OCI-LY7 (cell line): ENCODE measurements around the gene ACVR2A. TPM values are rescaled to one million over a fixed set of nuclear protein-coding genes. Genes with fewer than 3 reads are reported as not detected.

Experiments used
- BruUV-seq: library from RNA; stranded (reverse); fragments of 400-500 nt; replicated peaks from 2 replicates; lab custom pipeline; 2021; lab: Mats Ljungman, UMichigan
- CTCF ChIA-PET: fragments of 300-600 bp; sonication (Branson Sonifier 250); formaldehyde crosslinking; loops from one replicate; lab custom pipeline; 2022; ENCODE audit warnings: antibody characterized with exemption; ENCODE audit not compliant: unreplicated experiment; lab: Charles Lee
- POLR2A ChIA-PET: fragments of 300-600 bp; sonication (Branson Sonifier 250); formaldehyde crosslinking; loops from one replicate; lab custom pipeline; 2022; ENCODE audit warnings: antibody characterized with exemption; lab: Charles Lee
- DNase-seq: peaks from one replicate; pipeline ENCODE4 v3.0.0-alpha.2; 2015; ENCODE audit warnings: low spot score
- H2AFZ ChIP-seq: fragments of 200-600 bp; sonication (generic), shearing (Covaris generic); 2 replicates; pipeline ENCODE4 v1.6.1; 2014; ENCODE audit warnings: mild to moderate bottlenecking, antibody characterized with exemption, low read length, moderate library complexity
- H3K27ac ChIP-seq: fragments of 200-600 bp; sonication (generic); 2 replicates; pipeline ENCODE4 v1.5.1; 2014; ENCODE audit warnings: mixed run types, low read depth, mild to moderate bottlenecking, moderate library complexity, low read length, inconsistent platforms; ENCODE audit not compliant: poor library complexity, severe bottlenecking
- H3K36me3 ChIP-seq: fragments of 200-600 bp; sonication (generic); 2 replicates; pipeline ENCODE4 v1.6.1; 2014; ENCODE audit warnings: mild to moderate bottlenecking, antibody characterized with exemption, low read length, moderate library complexity, mixed read lengths; ENCODE audit not compliant: insufficient read depth
- H3K4me1 ChIP-seq: fragments of 200-600 bp; sonication (generic); 2 replicates; pipeline ENCODE4 v1.5.1; 2014; ENCODE audit warnings: mild to moderate bottlenecking, low read length; ENCODE audit not compliant: insufficient read depth, poor library complexity, severe bottlenecking
- H3K4me2 ChIP-seq: fragments of 200-600 bp; sonication (generic); 2 replicates; pipeline ENCODE4 v1.6.1; 2014; ENCODE audit warnings: mild to moderate bottlenecking, low read length
- H3K4me3 ChIP-seq: fragments of 200-600 bp; sonication (generic); 2 replicates; pipeline ENCODE4 v1.5.1; 2014; ENCODE audit warnings: mild to moderate bottlenecking, low read depth, low read length; ENCODE audit not compliant: poor library complexity, severe bottlenecking
- H3K79me2 ChIP-seq: fragments of 200-600 bp; sonication (generic); 2 replicates; pipeline ENCODE4 v1.6.1; 2016; ENCODE audit warnings: low read depth, mild to moderate bottlenecking, low read length, moderate library complexity, mixed read lengths; ENCODE audit not compliant: insufficient read depth
- H3K9me2 ChIP-seq: fragments of 200-600 bp; sonication (generic); 2 replicates; pipeline ENCODE4 v1.6.1; 2016; ENCODE audit warnings: mild to moderate bottlenecking, low read length, mixed read lengths; ENCODE audit not compliant: insufficient read depth
- H3K9me3 ChIP-seq: fragments of 200-600 bp; sonication (generic); 2 replicates; pipeline ENCODE4 v1.6.1; 2014; ENCODE audit warnings: mild to moderate bottlenecking, mixed run types, low read length, mixed read lengths
- H4K20me1 ChIP-seq: fragments of 200-600 bp; sonication (generic); 2 replicates; pipeline ENCODE4 v1.6.1; 2014; ENCODE audit warnings: mild to moderate bottlenecking, antibody characterized with exemption, low read length, moderate library complexity, mixed read lengths; ENCODE audit not compliant: insufficient read depth
- CTCF ChIP-seq: fragments of 200-600 bp; sonication (generic); conservative IDR thresholded peaks from 2 replicates; pipeline ENCODE4 v1.5.1; 2014; ENCODE audit warnings: mild to moderate bottlenecking, antibody characterized with exemption, low read length, moderate library complexity, mixed read lengths
- EZH2phosphoT487 ChIP-seq: fragments of 200-600 bp; sonication (generic); IDR thresholded peaks from 2 replicates; pipeline ENCODE4 v1.6.1; 2018; ENCODE audit warnings: low read depth, borderline replicate concordance, mild to moderate bottlenecking, mixed run types, antibody characterized with exemption, low read length, moderate library complexity, mixed read lengths
- intact Hi-C: fragments of 100-400 bp; cut with micrococcal nuclease; formaldehyde crosslinking; loops from one replicate; pipeline ENCODE4 v1.10.0; 2022; ENCODE audit not compliant: unreplicated experiment
- total RNA-seq, 2 experiments: library from RNA; depleted of rRNA in 1 of 2; stranded (reverse); fragments of >200 nt in 1 of 2; shearing (Covaris generic) in 1 of 2; gene quantifications; 2 replicates each; pipeline ENCODE4 v1.2.3, GENCODE V29; 2014 to 2022

Gene ACVR2A
- total RNA-seq, 2 experiments from 2014 or later = 1.5 to 2.5 TPM

GRCh38 chr2:147913701-147914480 lies 69.1 kb downstream of the ACVR2A start:
- ChIA-PET CTCF (no interaction called here), POLR2A (interaction anchor here (0.7 kb wide), 1 partner anchor 163 kb away, joined by 3 read pairs; no protein-coding TSS in a partner anchor)
- Histone ChIP-seq H3K4me1 (no peaks in the 10 kb centered on the region), H4K20me1 (no peaks in the 10 kb centered on the region), H3K79me2 (no peaks in the 10 kb centered on the region), H3K4me3 (no peak overlapping the region), H3K9me3 (no peaks in the 10 kb centered on the region), H3K27ac (no peak overlapping the region), H3K4me2 (no peak overlapping the region), H3K36me3 (no peaks in the 10 kb centered on the region), H2AFZ (no peak overlapping the region), H3K9me2 (no peaks in the 10 kb centered on the region)
- no TSS peak for BruUV-seq
- intact Hi-C loops = loop anchor here (5.0 kb wide), 1 partner anchor 1182 kb away; no protein-coding TSS in a partner anchor
- TF ChIP-seq CTCF (no peak), EZH2phosphoT487 (no peak)
- DNase-seq = no peak

GRCh38 chr2:147916067-147916466 lies 71.2 kb downstream of the ACVR2A start:
- Histone ChIP-seq H3K9me2 (no peaks in the 10 kb centered on the region), H3K79me2 (no peaks in the 10 kb centered on the region)

More at GRCh38 chr2:147916067-147916466, 71.2 kb downstream of the ACVR2A start:
- Histone ChIP-seq H4K20me1 (no peaks in the 10 kb centered on the region), H3K4me3 (no peak overlapping the region), H3K27ac (no peak overlapping the region), H3K36me3 (no peaks in the 10 kb centered on the region), H3K4me2 (no peak overlapping the region), H2AFZ (no peak overlapping the region), H3K9me3 (no peaks in the 10 kb centered on the region), H3K4me1 (no peaks in the 10 kb centered on the region)
- TF ChIP-seq EZH2phosphoT487 (no peak), CTCF (no peak)
- DNase-seq = no peak
- BruUV-seq = no TSS peak
- POLR2A ChIA-PET = interaction anchor here (0.5 to 1.2 kb wide), 3 partner anchors 16 to 152 kb away, joined by 3 read pairs; no protein-coding TSS in a partner anchor
- intact Hi-C loops = no loop called here
- CTCF ChIA-PET = no interaction called here
